HepG2 (cell line): ENCODE results near the gene NYNRIN. TPM values are rescaled to one million over a fixed set of nuclear protein-coding genes. Genes with fewer than 3 reads are reported as not detected.

ENCODE experiments used
- CAMTA2 ChIP-seq: sonication (generic); formaldehyde crosslinking; IDR thresholded peaks from 2 replicates; pipeline ENCODE4 v1.4.0; 2020; ENCODE audit warnings: mild to moderate bottlenecking, missing genetic modification reagents, borderline replicate concordance
- HHEX ChIP-seq: IDR thresholded peaks from 2 replicates; pipeline ENCODE4 v1.6.1; 2016; ENCODE audit warnings: control low read depth
- HIVEP1 ChIP-seq: sonication (generic); formaldehyde crosslinking; IDR thresholded peaks from 2 replicates; pipeline ENCODE4 v1.4.0; 2020; ENCODE audit warnings: mild to moderate bottlenecking, missing genetic modification reagents
- NFATC3 ChIP-seq: sonication (generic); formaldehyde crosslinking; IDR thresholded peaks from 2 replicates; pipeline ENCODE4 v1.5.1; 2020; ENCODE audit warnings: mild to moderate bottlenecking, missing genetic modification reagents
- NRL ChIP-seq: sonication (generic); formaldehyde crosslinking; IDR thresholded peaks from 2 replicates; pipeline ENCODE4 v1.5.0; 2020; ENCODE audit warnings: missing genetic modification reagents, mild to moderate bottlenecking, moderate library complexity, borderline replicate concordance
- PHF21A ChIP-seq: sonication (generic); formaldehyde crosslinking; IDR thresholded peaks from 2 replicates; pipeline ENCODE4 v1.5.0; 2020; ENCODE audit warnings: mild to moderate bottlenecking, missing genetic modification reagents
- PITX1 ChIP-seq: sonication (generic); formaldehyde crosslinking; IDR thresholded peaks from 2 replicates; pipeline ENCODE4 v1.5.1; 2020; ENCODE audit warnings: mild to moderate bottlenecking, missing genetic modification reagents
- SRF ChIP-seq: IDR thresholded peaks from 2 replicates; pipeline ENCODE4 v1.6.1; 2011; ENCODE audit warnings: mild to moderate bottlenecking, low read depth, low read length, moderate library complexity
- ZNF446 ChIP-seq: sonication (generic); formaldehyde crosslinking; IDR thresholded peaks from 2 replicates; pipeline ENCODE4 v1.5.0; 2020; ENCODE audit warnings: mild to moderate bottlenecking, missing genetic modification reagents
- ZNF549 ChIP-seq: sonication (generic); formaldehyde crosslinking; IDR thresholded peaks from 2 replicates; pipeline ENCODE4 v1.5.0; 2020; ENCODE audit warnings: missing genetic modification reagents
- polyA plus RNA-seq, 8 experiments: library from polyadenylated mRNA; depleted of rRNA in 3 of 8; stranded (reverse) in 7 of 8; unstranded in 1 of 8; fragments of >200 nt; fragmentation: Illumina TruSeq in 4 of 8; extraction: Trizol in 4 of 8; gene quantifications; 2 replicates each; pipeline versions ENCODE4 v1.2.1 to v1.2.3, GENCODE V29; 2011 to 2016; ENCODE audit warnings: low read depth in 4 of 8, missing spikeins in 1 of 8, mixed read lengths in 1 of 8; ENCODE audit not compliant: insufficient read depth in 1 of 8
- total RNA-seq, 5 experiments: library from RNA; depleted of rRNA; stranded (reverse); fragments of >200 nt; fragmentation: Illumina TruSeq; extraction: Trizol; gene quantifications; 2 replicates each; pipeline ENCODE4 v1.2.3, GENCODE V29; 2016; ENCODE audit warnings: low read depth in 1 of 5
- TF ChIP-seq, protein P1 (sequence below): IDR thresholded peaks from 2 replicates; pipeline ENCODE4 v1.6.1; 2016; ENCODE audit warnings: low read depth, missing genetic modification reagents, missing compliant biosample characterization
- TF ChIP-seq, protein P2 (sequence below): sonication (generic); formaldehyde crosslinking; IDR thresholded peaks from 2 replicates; pipeline ENCODE4 v1.8.1; 2023; ENCODE audit warnings: missing genetic modification reagents, mild to moderate bottlenecking, borderline replicate concordance
- TF ChIP-seq, protein P3 (sequence below): sonication (generic); formaldehyde crosslinking; IDR thresholded peaks from 2 replicates; pipeline ENCODE4 v1.5.0; 2020; ENCODE audit warnings: missing genetic modification reagents, mild to moderate bottlenecking, borderline replicate concordance
- TF ChIP-seq, protein P4 (sequence below): sonication (generic); formaldehyde crosslinking; IDR thresholded peaks from 2 replicates; pipeline ENCODE4 v1.4.0; 2020; ENCODE audit warnings: mild to moderate bottlenecking, missing genetic modification reagents
- TF ChIP-seq, protein P5 (sequence below), 2 experiments: IDR thresholded peaks; 2 replicates each; pipeline ENCODE4 v1.6.1; 2011 to 2012; ENCODE audit warnings: low read length in 2 of 2, borderline replicate concordance in 1 of 2, low read depth in 1 of 2, mild to moderate bottlenecking in 1 of 2, moderate library complexity in 1 of 2

The NYNRIN gene
- total and polyA plus RNA-seq, 2 of the 13 experiments (the other 11 are each of a cell fraction or from before 2014, with no cell fraction given) = 0.63 to 1.1 TPM

DNA sequence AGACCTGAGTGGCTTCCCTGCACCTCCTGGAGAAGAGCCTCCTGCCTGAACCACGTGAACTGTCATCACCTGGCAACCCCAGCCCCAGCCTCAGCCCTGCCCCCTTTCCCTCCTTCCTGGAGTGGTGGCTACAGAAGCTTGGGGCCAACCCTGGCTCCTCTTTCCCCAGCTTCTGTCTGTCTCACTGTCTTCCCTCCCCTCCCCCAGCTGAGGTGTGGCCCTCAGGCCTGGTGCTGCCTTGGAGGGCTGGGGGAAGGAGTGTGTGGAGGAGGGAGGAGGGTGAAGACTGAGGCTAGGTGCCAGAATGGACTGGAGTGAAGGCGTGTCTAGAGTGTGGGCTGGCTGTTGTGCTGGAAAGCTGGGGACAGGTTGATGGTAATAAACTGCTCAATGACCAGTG lies 21.1 kb upstream of the NYNRIN start (continued):
- TF ChIP-seq, protein P1, sequence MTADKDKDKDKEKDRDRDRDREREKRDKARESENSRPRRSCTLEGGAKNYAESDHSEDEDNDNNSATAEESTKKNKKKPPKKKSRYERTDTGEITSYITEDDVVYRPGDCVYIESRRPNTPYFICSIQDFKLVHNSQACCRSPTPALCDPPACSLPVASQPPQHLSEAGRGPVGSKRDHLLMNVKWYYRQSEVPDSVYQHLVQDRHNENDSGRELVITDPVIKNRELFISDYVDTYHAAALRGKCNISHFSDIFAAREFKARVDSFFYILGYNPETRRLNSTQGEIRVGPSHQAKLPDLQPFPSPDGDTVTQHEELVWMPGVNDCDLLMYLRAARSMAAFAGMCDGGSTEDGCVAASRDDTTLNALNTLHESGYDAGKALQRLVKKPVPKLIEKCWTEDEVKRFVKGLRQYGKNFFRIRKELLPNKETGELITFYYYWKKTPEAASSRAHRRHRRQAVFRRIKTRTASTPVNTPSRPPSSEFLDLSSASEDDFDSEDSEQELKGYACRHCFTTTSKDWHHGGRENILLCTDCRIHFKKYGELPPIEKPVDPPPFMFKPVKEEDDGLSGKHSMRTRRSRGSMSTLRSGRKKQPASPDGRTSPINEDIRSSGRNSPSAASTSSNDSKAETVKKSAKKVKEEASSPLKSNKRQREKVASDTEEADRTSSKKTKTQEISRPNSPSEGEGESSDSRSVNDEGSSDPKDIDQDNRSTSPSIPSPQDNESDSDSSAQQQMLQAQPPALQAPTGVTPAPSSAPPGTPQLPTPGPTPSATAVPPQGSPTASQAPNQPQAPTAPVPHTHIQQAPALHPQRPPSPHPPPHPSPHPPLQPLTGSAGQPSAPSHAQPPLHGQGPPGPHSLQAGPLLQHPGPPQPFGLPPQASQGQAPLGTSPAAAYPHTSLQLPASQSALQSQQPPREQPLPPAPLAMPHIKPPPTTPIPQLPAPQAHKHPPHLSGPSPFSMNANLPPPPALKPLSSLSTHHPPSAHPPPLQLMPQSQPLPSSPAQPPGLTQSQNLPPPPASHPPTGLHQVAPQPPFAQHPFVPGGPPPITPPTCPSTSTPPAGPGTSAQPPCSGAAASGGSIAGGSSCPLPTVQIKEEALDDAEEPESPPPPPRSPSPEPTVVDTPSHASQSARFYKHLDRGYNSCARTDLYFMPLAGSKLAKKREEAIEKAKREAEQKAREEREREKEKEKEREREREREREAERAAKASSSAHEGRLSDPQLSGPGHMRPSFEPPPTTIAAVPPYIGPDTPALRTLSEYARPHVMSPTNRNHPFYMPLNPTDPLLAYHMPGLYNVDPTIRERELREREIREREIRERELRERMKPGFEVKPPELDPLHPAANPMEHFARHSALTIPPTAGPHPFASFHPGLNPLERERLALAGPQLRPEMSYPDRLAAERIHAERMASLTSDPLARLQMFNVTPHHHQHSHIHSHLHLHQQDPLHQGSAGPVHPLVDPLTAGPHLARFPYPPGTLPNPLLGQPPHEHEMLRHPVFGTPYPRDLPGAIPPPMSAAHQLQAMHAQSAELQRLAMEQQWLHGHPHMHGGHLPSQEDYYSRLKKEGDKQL (CRISPR knock-in tag) = no peak
- TF ChIP-seq NRL = peak; percentile 65; the same call in 1 of the 2 replicates
- TF ChIP-seq PHF21A (CRISPR knock-in tag) = no peak
- TF ChIP-seq ZNF549 (CRISPR knock-in tag) = no peak
- TF ChIP-seq, protein P2, sequence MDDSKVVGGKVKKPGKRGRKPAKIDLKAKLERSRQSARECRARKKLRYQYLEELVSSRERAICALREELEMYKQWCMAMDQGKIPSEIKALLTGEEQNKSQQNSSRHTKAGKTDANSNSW (CRISPR knock-in tag) = no peak
- TF ChIP-seq, protein P3, sequence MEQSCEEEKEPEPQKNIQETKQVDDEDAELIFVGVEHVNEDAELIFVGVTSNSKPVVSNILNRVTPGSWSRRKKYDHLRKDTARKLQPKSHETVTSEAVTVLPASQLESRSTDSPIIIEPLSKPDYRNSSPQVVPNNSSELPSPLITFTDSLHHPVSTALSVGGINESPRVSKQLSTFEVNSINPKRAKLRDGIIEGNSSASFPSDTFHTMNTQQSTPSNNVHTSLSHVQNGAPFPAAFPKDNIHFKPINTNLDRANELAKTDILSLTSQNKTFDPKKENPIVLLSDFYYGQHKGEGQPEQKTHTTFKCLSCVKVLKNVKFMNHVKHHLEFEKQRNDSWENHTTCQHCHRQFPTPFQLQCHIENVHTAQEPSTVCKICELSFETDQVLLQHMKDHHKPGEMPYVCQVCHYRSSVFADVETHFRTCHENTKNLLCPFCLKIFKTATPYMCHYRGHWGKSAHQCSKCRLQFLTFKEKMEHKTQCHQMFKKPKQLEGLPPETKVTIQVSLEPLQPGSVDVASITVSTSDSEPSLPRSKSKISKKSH (CRISPR knock-in tag) = 0 out of 2 replicates have a peak, but pooled peaks have one; percentile 21
- TF ChIP-seq, protein P4, sequence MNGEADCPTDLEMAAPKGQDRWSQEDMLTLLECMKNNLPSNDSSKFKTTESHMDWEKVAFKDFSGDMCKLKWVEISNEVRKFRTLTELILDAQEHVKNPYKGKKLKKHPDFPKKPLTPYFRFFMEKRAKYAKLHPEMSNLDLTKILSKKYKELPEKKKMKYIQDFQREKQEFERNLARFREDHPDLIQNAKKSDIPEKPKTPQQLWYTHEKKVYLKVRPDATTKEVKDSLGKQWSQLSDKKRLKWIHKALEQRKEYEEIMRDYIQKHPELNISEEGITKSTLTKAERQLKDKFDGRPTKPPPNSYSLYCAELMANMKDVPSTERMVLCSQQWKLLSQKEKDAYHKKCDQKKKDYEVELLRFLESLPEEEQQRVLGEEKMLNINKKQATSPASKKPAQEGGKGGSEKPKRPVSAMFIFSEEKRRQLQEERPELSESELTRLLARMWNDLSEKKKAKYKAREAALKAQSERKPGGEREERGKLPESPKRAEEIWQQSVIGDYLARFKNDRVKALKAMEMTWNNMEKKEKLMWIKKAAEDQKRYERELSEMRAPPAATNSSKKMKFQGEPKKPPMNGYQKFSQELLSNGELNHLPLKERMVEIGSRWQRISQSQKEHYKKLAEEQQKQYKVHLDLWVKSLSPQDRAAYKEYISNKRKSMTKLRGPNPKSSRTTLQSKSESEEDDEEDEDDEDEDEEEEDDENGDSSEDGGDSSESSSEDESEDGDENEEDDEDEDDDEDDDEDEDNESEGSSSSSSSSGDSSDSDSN (CRISPR knock-in tag) = no peak
- peak; percentile 23; the same call in 1 of the 2 replicates for TF ChIP-seq HIVEP1 (CRISPR knock-in tag)
- TF ChIP-seq, protein P5, sequence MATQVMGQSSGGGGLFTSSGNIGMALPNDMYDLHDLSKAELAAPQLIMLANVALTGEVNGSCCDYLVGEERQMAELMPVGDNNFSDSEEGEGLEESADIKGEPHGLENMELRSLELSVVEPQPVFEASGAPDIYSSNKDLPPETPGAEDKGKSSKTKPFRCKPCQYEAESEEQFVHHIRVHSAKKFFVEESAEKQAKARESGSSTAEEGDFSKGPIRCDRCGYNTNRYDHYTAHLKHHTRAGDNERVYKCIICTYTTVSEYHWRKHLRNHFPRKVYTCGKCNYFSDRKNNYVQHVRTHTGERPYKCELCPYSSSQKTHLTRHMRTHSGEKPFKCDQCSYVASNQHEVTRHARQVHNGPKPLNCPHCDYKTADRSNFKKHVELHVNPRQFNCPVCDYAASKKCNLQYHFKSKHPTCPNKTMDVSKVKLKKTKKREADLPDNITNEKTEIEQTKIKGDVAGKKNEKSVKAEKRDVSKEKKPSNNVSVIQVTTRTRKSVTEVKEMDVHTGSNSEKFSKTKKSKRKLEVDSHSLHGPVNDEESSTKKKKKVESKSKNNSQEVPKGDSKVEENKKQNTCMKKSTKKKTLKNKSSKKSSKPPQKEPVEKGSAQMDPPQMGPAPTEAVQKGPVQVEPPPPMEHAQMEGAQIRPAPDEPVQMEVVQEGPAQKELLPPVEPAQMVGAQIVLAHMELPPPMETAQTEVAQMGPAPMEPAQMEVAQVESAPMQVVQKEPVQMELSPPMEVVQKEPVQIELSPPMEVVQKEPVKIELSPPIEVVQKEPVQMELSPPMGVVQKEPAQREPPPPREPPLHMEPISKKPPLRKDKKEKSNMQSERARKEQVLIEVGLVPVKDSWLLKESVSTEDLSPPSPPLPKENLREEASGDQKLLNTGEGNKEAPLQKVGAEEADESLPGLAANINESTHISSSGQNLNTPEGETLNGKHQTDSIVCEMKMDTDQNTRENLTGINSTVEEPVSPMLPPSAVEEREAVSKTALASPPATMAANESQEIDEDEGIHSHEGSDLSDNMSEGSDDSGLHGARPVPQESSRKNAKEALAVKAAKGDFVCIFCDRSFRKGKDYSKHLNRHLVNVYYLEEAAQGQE (IDR thresholded peaks at IDR 0.05; ENCODE audit: borderline replicate concordance in 1 of 2, low read depth in 1 of 2, low read length in 2 of 2) = no peak
- TF ChIP-seq SRF = no peak
- peak; percentile 41; the same call in 1 of the 2 replicates for TF ChIP-seq PITX1
- TF ChIP-seq ZNF446 (CRISPR knock-in tag) = no peak
- TF ChIP-seq NFATC3 (CRISPR knock-in tag) = no peak
- TF ChIP-seq CAMTA2 (CRISPR knock-in tag) = 0 out of 2 replicates have a peak, but pooled peaks have one; percentile 2
- no peak for TF ChIP-seq HHEX (CRISPR knock-in tag)
